NCI-H1048 (cell line): Measurements from ENCODE around the gene CFAP20DC.
"Not testable (repeated sequence)": the region's sequence is repeated elsewhere in the genome, so short reads cannot be mapped to it uniquely, and the experiment has no call there.

Experiments used
- DNase-seq: peaks from one replicate; lab custom pipeline; 2025; lab: John Stamatoyannopoulos, UW

The CFAP20DC gene

DNA sequence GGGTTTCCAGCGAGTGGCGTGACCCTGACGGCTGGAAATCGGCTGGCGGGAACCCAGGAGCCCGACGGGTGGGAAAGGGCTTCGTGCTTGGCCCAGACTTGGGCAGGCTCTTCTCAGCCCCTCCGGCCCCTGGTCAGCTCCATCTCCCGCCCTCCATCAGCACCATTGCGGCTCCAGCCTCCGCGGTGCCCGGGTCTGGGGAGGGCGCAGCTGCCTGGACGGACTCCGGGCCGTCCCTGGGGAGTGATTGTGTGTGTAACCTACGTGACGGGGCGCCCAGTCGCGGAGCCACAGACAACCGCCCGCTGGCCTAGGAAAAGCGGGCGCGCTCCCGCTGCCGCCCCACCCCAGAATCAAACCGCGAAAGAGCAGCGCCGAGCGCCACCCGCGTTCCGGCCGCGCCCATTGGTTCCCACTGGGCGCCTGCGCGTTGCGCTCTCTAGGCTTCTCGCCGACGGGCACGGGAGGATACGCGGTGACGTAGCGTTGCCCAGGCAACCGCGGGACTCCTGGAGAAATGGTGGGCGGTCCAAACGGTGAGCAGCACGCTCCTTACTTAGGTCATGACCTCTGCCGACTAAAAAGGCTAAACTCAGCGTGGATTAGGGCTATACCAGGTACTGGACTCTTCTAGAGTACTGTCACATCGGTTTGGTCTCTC lies at the start of gene CFAP20DC:
Gene CFAP20DC (minus strand): TSS at position 355 of the 661 bp plus-strand sequence. CDS start 394 bp downstream, outside the sequence.
- no peak for DNase-seq

DNA sequence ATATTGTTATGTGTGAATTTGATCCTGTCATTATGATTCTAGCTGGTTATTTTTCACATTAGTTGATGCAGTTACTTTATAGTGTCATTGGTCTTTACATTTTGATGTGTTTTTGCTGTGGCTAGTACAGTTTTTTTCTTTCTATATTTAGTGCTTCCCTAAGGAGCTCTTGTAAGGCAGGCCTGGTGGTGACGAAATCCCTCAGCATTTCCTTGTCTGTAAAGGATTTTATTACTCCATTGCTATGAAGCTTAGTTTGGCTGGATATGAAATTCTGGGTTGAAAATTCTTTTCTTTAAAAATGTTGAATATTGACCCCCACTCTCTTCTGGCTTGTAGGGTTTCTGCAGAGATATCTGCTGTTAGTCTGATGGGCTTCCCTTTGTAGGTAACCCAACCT lies 48.7 kb upstream of the CFAP20DC start:
- DNase-seq: not testable (repeated sequence)

DNA sequence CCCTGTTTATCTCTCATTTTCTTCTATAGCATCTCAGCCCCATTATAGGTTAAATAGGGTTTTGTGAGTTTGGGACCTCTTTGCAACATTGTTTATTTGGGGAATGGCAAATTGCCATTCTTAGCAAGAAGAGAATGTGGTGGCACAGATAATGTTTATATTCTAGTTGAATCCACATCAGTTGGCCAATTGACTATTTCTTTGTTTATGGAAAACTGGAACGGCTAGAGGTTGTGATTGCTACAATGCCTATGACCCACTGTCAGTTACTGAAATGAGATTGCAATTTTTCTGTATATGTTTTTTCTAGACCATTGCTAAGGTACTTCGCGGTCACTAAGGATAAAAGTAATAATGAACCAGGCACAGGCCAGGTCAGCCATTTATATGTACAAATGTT lies 44.6 kb upstream of the CFAP20DC start:
- DNase-seq: no peak

DNA sequence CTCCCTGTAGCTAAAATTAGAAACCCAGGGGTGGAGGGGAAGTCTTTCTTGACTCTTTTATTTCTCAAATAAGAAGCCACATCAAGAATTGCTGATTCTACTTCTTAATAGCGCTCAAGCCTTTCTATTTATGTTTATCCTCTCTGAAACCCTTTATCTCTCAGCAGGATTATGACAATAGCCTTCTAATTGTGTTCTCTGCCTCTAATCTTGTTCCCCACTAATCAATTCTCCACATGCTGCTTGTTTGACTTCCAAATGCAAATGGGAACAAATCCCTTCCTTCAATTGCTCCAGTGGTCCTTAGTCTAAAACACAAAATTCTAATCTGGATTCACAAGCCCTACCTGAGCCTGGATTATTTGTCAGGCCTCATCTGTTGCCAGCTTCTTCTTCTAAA lies 43.7 kb upstream of the CFAP20DC start:
- no peak for DNase-seq

DNA sequence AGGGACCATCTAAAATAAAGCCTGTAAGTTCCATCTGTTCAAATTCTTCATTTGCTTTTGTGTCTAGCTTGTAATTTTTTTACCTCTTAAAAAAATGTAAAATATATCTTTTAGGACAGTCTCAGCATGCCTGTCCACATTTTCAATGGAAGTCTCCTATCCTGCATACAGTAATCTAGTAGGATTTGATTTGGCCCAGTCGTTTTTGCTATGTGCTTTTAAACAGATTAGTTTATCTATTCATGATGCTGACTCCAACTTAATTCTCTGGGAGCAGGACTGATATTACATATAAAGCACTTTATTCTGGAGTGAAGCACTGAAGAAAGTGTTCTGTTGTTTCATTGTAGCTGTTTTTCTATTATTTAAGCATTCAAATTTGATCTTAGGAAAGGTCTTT lies 38.9 kb upstream of the CFAP20DC start:
- DNase-seq: no peak

DNA sequence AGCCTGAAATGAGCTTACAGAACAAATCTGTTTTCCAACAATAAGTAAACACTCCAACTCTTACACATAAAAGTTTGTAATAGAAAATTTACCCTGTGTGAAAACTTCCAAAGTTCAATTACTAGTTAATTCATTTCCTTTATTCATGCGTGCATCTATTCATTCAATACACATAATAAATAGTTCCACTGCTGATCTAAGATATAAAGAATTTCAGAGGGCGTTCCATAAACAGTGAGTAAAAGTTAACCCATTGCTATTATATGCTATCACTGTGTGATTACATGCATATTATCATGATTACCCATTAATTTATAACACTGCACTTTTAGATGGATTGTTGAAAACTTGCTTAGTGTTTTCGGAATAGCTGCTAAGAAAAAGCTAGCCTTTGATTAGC lies 36.2 kb upstream of the CFAP20DC start:
- no peak for DNase-seq

DNA sequence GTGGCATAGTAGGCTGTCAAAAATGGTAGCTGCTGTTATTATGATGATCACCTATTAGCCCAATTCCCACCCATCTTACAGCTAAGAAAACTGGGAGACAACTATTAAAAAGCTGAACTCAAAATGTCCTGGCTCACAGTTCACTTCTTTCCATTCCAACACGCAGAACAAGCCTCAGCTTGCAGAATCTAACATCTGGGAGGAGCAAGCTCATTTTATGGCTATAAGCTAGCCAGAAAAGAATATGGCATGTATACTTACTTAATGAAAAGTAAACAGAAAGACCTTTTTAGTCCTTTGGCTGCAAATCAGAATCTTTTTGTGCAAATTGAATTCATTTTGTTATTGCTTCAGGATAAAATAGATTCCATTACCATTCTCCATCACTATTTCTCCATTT lies 34.8 kb upstream of the CFAP20DC start:
- DNase-seq: no peak

DNA sequence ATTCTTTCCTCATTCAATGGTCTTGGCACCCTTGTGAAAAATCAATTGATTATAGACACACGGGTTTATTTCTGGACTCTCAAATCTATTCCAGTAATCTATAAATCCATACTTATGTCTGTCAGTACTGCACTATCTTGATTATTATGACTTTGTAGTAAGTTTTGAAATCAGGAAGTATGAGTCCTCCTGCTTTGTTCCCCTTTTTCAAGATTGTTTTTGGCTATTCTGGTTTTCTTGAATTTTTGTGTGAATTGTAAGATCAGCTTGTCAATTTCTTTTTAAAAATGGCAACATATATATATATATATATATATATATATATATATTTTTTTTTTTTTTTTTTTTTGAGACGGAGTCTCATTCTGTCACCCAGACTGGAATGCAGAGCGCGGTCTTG lies 32.3 kb upstream of the CFAP20DC start:
- no peak for DNase-seq

DNA sequence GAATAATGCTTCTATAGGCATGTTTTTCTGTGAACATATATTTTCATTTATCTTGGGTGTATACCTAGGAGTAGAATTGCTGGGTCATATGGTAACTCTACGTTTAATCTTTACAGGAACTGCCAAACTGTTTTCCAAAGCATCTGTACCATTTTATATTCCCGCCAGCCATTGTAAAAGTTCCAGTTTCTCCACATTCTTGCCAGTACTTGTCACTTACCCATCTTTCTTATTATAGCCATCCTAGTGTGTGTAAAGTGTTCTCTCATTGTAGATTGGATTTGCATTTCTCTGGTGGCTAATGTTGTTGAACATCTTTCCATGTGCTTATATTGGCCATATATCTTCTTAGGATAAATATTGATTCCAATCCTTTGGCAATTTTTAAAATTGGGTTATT lies 31.2 kb upstream of the CFAP20DC start:
- DNase-seq: no peak

DNA sequence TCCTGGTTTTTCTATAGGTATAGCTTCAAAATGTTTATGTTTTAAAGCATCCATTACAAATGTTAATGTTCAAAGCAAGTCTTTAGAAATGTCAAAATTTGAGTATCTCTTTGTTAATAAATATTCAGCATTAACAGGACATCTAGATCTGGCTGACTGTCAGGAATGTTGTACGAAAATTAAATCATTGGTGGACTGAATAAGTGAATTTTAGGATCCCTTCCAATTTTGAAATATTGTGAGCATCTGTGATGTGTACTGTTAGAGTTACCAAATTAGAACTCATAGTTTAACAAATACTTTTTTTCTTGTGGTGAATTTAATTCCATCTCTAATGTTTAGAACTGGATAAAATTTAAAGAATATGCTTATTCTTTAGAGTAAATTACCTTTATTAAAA lies 30.1 kb upstream of the CFAP20DC start:
- DNase-seq: no peak

DNA sequence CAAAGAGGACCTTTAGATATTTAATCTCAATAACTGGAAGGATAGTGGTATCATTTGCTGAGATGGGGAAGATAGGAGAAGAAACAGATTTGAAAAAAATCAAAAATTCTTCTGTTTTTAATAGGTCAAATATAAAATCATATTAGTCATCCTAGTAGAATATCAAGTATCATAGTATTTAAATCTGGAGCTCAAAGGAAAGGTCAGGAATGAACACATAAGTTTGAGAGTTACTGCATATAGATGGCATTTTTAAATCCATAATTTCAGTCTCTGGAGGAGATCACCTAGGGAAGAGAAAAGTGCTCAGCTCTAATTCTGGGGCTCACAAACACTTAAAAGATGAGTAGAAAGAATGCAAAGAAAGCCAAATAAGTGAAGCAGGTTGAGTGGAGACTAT lies 24.9 kb upstream of the CFAP20DC start:
- DNase-seq: no peak

DNA sequence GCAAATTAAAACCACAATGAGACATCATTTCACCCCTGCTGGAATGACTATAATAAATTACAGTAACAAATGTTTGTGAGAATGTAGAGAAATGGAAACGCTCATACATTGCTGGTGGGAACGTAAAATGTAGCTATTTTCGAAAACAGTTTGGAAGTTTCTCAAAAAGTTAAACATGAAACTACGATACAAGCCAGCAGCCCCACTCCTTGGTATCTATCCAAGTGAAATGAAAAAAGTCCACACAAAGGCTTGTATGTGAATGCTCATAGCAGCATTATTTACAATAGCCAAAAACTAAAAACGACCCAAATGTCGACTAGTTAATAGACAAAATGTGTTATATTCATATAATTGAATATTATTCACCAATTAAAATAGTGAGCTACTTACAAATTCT lies 22.9 kb upstream of the CFAP20DC start:
- DNase-seq: no peak

DNA sequence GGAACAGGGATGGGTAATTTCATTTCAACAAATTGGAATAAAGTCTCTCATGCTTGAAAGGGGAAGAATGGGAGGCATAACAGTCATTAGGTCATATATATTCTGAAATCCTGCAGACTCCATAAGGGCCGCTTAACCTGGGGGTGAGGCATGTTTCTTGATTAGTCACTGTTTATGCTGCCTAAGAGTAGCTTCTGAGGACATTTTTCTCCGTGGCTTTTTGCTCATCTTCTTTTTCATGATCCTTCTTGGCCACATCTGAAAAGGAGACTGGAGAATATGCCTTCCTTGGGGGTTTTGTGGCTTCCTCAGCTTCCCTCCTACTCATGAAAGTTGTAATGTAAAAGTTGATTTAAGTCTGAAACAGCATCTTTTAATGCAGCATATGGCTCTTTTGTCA lies 20.0 kb upstream of the CFAP20DC start:
- DNase-seq: no peak

DNA sequence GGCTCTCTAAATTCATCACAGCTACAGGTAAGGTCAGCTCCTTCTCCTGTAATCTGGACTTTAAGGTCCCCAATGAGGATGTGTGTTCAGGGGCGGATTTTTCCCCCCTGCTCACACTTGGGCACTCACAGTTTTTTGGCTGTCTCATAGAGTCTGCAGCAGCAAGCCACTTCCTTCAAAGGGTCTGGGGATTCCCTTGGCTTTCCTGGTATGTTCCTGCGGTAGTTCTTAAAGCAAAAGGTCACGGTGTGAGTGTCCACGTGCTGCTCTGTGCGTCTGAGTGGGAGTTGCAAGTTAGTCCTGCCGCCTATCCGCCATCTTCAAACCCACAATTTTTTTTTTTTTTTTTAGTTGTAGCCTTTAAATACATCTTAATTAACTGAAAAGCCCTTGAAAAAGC lies 15.4 kb upstream of the CFAP20DC start:
- no peak for DNase-seq

DNA sequence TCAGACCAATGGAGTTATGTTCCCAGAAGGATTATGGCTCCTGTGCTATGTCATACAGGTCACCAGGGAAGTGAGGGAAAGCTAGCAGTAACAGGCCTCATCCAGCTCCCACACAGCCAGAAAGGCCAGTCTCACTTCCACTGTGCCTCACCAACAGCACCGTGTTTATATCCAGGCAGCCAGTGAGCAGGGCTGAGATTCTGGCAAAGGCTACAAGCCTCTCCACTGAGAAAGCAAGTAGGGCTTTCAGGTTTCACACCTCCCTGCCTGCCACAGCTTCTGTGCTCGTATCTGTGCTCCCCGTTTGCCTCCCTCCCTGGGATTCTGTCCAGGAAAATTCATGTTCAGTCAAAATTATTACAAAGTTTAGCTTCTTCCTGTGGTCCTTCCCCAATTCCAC lies 14.9 kb upstream of the CFAP20DC start:
- no peak for DNase-seq

DNA sequence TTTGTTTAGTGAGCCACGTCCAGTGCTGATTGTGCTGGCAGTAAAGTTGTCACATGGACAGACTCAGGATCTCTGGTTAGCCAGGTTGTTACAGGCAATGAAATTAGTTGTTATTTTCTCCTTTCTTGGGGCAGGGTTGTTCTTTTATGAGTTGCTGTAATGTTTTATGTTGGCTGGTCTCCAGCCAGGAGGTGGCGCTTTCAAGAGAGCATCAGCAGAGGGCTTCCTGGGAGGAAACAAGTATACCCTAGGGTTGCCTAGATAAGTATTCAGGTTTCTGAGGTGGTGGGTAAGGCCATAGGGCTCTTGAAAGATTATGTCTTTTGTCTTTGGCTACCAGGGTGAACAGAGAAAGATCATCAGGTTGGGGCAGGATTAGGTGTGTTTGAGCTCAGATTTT lies 14.5 kb upstream of the CFAP20DC start:
- DNase-seq: no peak

DNA sequence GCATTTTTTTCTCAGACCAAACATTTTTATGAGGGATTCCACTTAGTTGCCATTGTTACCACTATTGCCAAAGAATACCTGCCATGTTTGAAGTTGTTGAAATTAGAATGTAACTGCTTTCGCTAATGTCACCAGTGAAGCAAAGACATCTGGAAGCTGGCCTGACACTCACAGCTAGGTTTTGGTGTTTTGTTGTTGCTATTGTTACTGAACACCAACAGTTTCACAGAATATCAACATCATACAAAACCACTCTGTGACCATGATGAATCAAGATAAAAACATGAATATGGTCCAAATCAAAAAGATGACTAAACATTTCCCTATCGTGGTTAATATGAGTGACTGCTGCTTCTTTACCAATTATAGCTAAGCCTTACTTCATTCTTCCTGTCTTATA lies 6.9 kb upstream of the CFAP20DC start:
- DNase-seq: no peak

DNA sequence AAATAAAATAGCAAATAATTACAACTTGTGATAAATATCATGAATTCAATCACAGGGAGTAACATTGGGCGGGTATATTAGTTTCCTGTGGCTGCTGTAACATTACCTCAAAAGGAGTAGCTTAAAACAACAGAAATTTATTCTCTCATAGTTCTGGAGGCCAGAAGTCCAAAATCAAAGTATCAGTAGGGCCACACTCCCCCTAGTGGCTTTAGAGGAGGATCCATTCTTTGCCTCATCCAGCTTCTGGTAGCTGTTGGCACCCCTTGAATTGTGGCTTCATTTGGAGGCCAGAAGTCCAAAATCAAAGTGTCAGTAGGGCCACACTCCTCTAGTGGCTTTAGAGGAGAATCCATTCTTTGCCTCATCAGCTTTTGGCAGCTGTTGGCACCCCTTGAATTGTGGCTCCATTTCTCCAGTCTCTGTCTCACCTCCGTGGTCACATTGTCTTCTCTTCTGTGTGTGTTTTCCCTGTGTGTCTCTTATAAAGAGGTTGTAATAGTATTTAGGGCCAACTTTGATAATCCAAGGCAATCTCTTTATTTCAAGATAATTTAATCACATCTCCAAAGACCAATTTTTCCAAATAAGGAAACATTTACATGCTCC lies 3.1 kb upstream of the CFAP20DC start:
- no peak for DNase-seq

DNA sequence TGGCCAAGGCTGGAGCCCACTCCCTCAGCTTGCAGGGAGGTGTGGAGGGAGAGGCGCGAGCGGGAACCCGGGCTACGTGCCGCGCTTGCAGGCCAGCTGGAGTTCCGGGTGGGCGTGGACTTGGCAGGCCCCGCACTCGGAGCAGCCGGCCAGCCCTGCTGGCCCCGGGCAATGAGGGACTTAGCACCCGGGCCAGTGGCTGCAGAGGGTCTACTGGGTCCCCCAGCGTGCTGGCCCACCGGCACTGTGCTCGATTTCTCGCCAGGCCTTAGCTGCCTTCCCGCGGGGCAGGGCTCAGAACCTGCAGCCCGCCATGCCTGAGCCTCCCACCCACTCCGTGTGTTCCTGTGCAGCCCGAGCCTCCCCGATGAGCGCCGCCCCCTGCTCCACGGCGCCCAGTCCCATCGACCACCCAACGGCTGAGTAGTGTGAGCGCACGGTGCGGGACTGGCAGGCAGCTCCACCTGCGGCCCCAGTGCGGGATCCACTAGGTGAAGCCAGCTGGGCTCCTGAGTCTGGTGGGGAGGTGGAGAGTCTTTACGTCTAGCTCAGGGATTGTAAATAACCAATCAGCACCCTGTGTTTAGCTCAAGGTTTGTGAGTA lies 1.1 kb upstream of the CFAP20DC start:
- DNase-seq: not testable (repeated sequence)

DNA sequence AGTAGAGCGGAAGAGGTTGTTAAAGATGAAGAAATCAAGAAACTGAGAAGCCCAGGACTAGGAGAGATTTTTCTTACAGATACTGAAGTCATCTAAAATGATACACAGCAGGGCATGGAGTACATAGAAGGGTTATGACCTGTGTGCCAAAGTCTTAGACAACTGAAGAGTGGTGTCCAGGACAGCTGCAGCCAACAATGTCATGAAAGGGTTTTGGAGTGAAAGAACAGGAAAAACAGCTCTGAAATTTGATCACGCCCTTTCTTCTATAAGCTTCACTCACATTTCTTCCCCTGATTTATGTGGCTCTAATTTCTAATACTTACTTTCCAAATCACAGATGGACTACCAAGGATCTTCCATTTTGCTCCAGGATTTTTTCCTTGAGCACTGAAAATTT lies 3.0 kb downstream of the CFAP20DC start:
- DNase-seq: no peak

DNA sequence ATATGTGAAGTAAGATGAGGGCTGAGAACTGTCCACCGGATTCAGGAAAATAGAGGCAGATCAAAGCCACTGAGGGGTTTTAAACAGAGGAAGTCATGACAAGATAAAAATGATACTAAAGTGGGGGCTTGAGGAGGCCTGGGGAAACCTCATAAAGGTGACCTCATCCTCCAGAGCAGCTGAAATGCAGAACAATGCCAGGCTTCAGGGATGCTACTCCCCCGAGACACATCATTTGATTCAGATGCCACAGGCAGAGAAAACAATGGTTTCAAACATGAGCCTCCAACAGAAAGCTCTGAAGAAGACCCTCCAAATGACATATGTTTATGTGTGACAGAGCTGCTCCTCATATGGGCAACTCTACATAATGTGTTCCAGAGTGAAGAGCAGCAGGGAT lies 6.4 kb downstream of the CFAP20DC start:
- DNase-seq: no peak

DNA sequence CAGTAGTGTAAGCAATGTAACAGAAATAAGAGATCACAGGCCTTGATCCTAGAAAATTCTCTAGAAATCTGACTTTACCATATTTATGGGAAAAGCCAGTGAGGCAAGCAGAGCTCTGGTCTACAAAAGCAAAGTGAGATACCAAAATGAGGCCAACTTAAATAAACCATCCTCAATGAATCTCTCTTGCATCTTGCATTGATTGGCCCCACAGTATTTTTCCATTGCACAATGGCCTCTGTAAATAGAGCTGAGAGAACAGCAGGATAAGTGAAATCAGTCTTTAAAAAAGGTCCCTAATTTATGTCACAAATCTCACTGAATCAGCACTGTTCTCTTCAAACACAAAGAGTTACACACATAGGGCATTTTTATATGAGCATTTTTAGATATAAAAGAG lies 8.9 kb downstream of the CFAP20DC start:
- DNase-seq: no peak

DNA sequence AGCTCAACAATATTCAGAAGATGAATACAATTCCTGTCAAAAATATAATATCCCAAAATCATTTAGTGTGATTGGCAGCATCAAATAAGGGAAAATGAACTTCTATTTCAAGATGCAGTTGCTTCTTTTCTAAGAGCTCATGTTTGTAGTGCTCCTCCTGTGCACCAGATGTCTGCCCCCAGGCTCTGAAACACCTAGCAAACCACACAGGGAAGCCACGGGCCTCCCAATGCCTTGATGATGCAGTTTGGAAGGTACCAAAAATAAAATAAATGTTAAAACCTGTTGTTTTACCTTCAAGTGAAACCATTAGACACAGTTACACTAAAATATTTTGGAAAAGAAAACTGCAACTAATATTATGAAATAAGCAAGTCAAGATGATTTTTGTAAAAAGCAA lies 22.2 kb downstream of the CFAP20DC start:
- DNase-seq: no peak

DNA sequence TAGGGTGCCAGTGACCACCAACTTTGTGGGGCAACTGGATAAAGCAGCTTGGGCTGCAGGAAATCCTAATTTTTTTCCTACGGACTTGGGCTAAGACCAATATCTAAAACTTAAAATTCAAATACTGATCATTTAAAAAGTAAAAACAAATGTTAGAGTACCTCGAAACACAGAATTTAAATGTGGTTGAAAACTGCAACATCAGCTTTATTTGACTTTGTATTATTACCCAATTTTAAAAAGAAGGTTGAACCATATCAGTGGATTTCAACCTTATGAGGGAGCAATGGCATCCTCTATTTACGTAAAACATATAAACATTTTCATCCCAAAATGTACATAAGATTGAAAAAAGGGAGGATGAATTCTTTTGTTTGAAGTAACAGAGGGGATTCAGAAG lies 26.2 kb downstream of the CFAP20DC start:
- DNase-seq: no peak
